ENCODE measurements around the gene LRAT. TPM values are rescaled to one million over a fixed set of nuclear protein-coding genes. Genes with fewer than 3 reads are reported as not detected.

The LRAT gene
- total RNA-seq, 1 donor from 2014 or later = 0.94 TPM

GRCh38 chr4:154711522-154711921 is 32.3 kb upstream of the LRAT start:
- no peaks in the 10 kb centered on the region for H3K79me2 ChIP-seq (ENCODE audit: low read depth)
- no peak for TF ChIP-seq CTCF (IDR thresholded peaks at IDR 0.05)
- TF ChIP-seq EZH2phosphoT487 (IDR thresholded peaks at IDR 0.05) = no peak
- no peak for TF ChIP-seq EZH2 (IDR thresholded peaks at IDR 0.05)
- H3K27ac ChIP-seq = no peak overlapping the region
- H3F3A ChIP-seq (ENCODE audit: low read depth) = no peaks in the 10 kb centered on the region
- no peaks in the 10 kb centered on the region for H3K4me1 ChIP-seq
- no peaks in the 10 kb centered on the region for H3K4me1 Mint-ChIP-seq
- no peaks in the 10 kb centered on the region for H3K36me3 ChIP-seq
- H4K20me1 ChIP-seq (ENCODE audit: low read depth) = no peaks in the 10 kb centered on the region
- no peak overlapping the region for H3K4me3 Mint-ChIP-seq
- no peaks in the 10 kb centered on the region for H3K9me3 Mint-ChIP-seq
- H3K4me3 ChIP-seq = no peak overlapping the region
- no peaks in the 10 kb centered on the region for H3K27me3 ChIP-seq
- no peak overlapping the region for H3K9ac ChIP-seq
- no peaks in the 10 kb centered on the region for H3K27me3 Mint-ChIP-seq (ENCODE audit: insufficient read depth, low read depth)
- H3K27ac Mint-ChIP-seq = no peak overlapping the region
- H3K4me2 ChIP-seq = no peak overlapping the region
- no peaks in the 10 kb centered on the region for H3K9me3 ChIP-seq (ENCODE audit: low read depth)
- no peak overlapping the region for H2AFZ ChIP-seq (replicated peaks)
- H3K36me3 Mint-ChIP-seq = no peaks in the 10 kb centered on the region
- DNase-seq (ENCODE audit: low spot score) = no peak

- no peak for TF ChIP-seq EZH2 (IDR thresholded peaks at IDR 0.05)
- no peak for TF ChIP-seq CTCF (IDR thresholded peaks at IDR 0.05)
- no peak for TF ChIP-seq EZH2phosphoT487 (IDR thresholded peaks at IDR 0.05)
- no peaks in the 10 kb centered on the region for H3K79me2 ChIP-seq (ENCODE audit: low read depth)
Measured at GRCh38 chr4:154714339-154715040, 29.3 kb upstream of the LRAT start.

GRCh38 chr4:154719087-154719486 is 24.7 kb upstream of the LRAT start:
- Histone ChIP-seq H3K4me2 (no peak overlapping the region), H2AFZ (replicated peaks) (no peak overlapping the region)
- TF ChIP-seq EZH2 (IDR thresholded peaks at IDR 0.05) = no peak
- no peak for TF ChIP-seq EZH2phosphoT487 (IDR thresholded peaks at IDR 0.05)
- no peak for TF ChIP-seq CTCF (IDR thresholded peaks at IDR 0.05)

More at GRCh38 chr4:154714339-154715040, 29.3 kb upstream of the LRAT start:
- Mint-ChIP-seq H3K9me3 (no peaks in the 10 kb centered on the region), H3K27me3 (ENCODE audit: insufficient read depth, low read depth) (no peaks in the 10 kb centered on the region), H3K4me3 (no peak overlapping the region), H3K36me3 (no peaks in the 10 kb centered on the region), H3K27ac (no peak overlapping the region), H3K4me1 (no peaks in the 10 kb centered on the region)
- Histone ChIP-seq H4K20me1 (ENCODE audit: low read depth) (no peaks in the 10 kb centered on the region), H3K36me3 (no peaks in the 10 kb centered on the region), H3K4me3 (no peak overlapping the region), H2AFZ (replicated peaks) (no peak overlapping the region), H3K4me1 (no peaks in the 10 kb centered on the region), H3K9ac (no peak overlapping the region), H3K27ac (no peak overlapping the region), H3K9me3 (ENCODE audit: low read depth) (no peaks in the 10 kb centered on the region), H3K27me3 (no peaks in the 10 kb centered on the region), H3K4me2 (no peak overlapping the region), H3F3A (ENCODE audit: low read depth) (no peaks in the 10 kb centered on the region)
- DNase-seq (ENCODE audit: low spot score) = no peak

More at GRCh38 chr4:154719087-154719486, 24.7 kb upstream of the LRAT start:
- Mint-ChIP-seq H3K4me1 (peaks cover 10% of the 10 kb centered on the region), H3K27me3 (ENCODE audit: insufficient read depth, low read depth) (no peaks in the 10 kb centered on the region), H3K9me3 (no peaks in the 10 kb centered on the region), H3K27ac (no peak overlapping the region), H3K36me3 (no peaks in the 10 kb centered on the region), H3K4me3 (no peak overlapping the region)
- Histone ChIP-seq H3F3A (ENCODE audit: low read depth) (no peaks in the 10 kb centered on the region), H3K9me3 (ENCODE audit: low read depth) (no peaks in the 10 kb centered on the region), H3K9ac (no peak overlapping the region), H3K4me1 (peaks cover 11% of the 10 kb centered on the region), H3K36me3 (no peaks in the 10 kb centered on the region), H3K4me3 (no peak overlapping the region), H3K79me2 (ENCODE audit: low read depth) (no peaks in the 10 kb centered on the region), H3K27ac (no peak overlapping the region), H4K20me1 (ENCODE audit: low read depth) (no peaks in the 10 kb centered on the region), H3K27me3 (no peaks in the 10 kb centered on the region)
- no peak for DNase-seq (ENCODE audit: low spot score)

All from neural progenitor cell (in vitro differentiated cells).